Activated CD8-positive, alpha-beta memory T cell treated with anti-CD3 and anti-CD28 coated beads for 4 hours (primary cell): ENCODE measurements around the gene ARSI.
"Not testable (repeated sequence)": the region's sequence is repeated elsewhere in the genome, so short reads cannot be mapped to it uniquely, and the experiment has no call there.

Experiments
- DNase-seq, 2 donors: peaks; one replicate each; pipeline ENCODE4 v3.0.0-alpha.2; 2020; ENCODE audit warnings: low read depth in 2 of 2

The ARSI gene

GRCh38 chr5:150265870-150266383, 36.8 kb downstream of the ARSI start:
- DNase-seq, result no peak

- no peak for DNase-seq
These were observed 37.8 kb downstream of the ARSI start for GRCh38 chr5:150264667-150265603.

GRCh38 chr5:150263801-150264621, 38.7 kb downstream of the ARSI start:
- no peak for DNase-seq

DNA sequence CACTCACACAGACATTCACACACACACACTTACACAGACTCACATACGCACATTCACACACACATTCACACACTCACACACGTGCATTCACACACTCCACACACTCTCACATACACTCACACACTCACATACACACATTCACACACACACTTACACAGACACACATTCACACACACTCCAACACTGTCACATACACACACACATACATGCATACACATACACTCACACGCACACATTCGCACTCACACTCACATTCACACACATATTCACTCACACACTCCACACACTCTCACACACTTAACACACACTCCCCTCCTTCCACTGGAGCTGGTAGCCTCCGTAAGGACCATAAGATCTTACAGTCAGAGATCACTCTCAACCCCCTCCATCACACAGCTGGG, 39.3 kb downstream of the ARSI start:
- DNase-seq, result no peak

DNA sequence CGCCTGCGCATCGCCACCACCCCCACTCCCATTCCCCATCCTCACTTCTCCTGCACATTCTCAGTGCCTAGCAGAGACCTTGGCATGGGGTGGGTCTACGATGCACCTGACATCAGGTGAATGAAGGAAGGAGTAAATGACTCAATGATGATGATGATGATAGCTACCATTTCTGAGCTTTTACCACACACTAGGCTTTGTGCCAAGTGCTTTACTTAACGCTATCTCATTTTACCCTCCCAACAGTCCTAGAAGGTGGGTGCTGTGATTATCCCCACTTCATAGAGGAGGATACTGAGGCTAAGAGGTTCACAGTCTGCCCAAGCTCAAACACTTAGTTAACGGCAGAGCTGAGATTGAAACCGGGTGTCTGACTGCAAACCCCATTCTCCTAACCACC, 40.2 kb downstream of the ARSI start:
- no peak for DNase-seq

DNA sequence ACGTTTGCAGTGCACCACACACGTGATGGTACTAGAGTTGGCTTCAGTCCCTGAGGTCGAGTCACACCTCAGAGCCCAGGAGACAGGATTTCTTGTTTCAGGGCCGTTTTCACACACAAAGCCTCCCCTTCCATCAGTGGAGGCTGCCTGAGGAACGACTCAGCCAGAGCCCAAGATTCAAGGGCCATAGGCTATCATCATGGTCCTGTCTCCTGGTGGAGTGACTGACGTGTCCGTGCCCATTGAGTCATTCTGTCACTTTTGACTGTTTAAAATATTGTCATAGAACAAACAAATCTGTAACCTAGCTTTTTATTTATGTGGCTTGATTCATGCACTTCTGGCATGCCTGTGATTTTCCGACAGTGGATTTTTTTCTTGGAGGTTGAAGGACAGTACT, 41.5 kb downstream of the ARSI start:
- no peak for DNase-seq

DNA sequence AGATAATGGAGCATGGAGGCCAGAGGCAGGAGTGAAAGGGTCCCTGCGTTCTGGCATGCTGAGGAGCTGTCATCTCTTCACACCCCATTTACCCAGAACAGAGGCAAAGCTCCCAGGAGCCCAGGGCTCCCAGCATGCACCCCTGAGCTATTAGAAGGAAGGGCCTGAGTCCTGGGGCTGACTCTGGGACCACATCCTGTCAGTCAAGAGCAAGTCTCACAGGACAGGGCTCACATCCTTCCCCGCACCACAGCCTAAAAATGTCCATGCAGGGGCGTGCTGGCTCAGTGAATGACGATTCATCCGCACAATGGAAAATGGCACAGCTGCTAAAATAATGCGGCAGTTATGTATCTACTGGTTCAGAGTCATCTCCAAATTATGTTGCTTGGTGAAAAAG, 44.6 kb downstream of the ARSI start:
- DNase-seq, result no peak

GRCh38 chr5:150257424-150257823, 45.3 kb downstream of the ARSI start:
- no peak for DNase-seq

- DNase-seq, result no peak
These were observed 46.2 kb downstream of the ARSI start for GRCh38 chr5:150256410-150257064.

GRCh38 chr5:150255659-150256409, 46.9 kb downstream of the ARSI start:
- no peak for DNase-seq

- DNase-seq, result no peak
These were observed 47.9 kb downstream of the ARSI start for GRCh38 chr5:150254774-150255173.

DNA sequence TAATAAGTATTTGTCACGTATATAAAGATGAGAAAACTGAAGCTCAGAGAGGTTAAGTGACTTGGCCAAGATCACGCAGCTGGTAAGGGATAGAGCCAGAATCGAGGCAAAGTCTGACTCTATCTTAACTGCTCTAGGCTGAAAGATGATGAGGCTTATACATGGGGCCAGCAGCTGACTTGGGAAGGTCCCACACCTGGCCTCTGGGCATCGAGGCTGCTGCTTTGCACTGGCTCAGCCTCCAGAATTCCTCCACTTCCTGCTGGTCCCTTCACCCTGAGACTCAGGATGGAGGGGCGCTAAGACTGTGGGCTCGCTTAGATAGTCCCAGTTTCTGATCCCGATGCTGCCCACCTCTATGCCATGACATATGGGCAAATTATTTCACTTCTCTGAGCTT, 48.3 kb downstream of the ARSI start:
- no peak for DNase-seq

DNA sequence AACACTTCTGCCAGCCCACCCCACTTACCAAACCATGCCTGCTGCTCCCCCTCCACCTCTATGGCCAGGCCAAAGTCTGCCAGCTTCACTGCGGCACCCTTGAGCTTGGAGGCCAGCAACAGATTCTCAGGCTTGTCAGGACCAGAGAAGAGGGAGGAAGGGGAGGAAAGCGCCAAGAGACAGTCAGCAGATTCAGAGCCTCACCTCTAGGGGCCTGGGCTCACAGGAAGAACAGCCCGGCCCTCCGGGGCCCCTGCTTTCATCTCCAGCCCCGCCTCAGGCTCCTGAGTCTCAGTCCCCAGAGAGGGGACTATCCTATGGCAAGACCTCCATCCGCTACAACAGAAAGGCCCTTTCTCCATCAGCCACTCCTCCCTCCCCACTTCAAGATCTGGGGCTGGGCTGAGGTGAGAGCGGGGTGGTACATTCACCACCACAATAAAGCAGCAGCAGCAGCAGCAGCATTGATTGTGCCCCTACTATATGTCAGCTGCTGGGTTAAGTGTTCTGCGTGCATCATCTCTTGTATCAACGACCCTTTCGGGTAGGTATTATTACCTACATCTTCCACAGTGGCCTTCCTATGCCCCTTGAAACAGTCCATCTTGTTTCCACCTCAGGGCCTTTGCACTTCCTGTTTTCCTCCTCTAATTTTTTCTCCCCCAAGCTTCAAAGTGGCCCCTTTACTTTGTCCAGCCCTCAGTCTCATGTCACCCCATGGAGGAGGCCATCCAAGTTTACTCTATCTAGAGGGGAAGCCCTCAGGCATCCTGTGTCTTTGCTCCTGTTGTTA, 49.1 kb downstream of the ARSI start:
- DNase-seq, result no peak

DNA sequence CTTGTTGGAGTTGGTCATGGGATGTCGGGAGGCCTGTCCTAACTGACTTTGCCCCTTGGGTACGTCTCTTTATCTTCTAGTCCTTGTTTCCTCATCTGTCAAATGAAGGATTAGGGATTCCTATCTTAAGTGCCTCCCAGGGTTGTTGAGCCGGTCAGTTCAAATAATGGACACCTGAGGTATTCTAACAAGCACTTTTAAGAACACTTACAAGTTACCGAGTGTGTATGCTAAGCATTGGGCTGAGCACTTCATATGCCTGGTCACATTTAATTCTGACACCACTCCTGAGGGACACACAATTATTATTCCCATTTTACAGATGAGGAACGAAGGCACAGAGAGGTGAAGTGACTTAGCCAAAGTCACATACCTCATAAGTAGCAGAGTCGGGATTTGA, 50.2 kb downstream of the ARSI start:
- no peak for DNase-seq

- no peak for DNase-seq
These were observed 51.2 kb downstream of the ARSI start for GRCh38 chr5:150251504-150251903.

- no peak for DNase-seq
These were observed 53.0 kb downstream of the ARSI start for GRCh38 chr5:150249744-150250143.

DNA sequence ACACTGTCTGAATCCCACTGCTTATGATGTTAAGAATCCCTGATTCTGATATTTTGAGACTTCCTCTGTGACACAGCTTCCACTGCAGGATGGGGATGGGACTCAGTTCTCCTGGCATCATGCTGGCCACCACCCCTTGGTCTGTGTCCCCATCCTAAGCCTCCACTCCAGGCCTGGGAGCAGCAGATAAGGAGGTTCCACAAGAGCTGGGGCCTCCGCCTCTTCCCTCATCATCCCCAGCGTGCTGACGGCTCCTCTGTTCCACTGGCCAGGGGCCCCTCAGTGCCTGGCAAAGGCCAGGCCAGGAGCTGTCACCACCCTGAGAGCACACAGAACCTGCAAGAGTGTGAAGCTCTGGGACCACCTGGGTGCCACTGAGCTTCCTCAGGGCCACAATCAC, 53.8 kb downstream of the ARSI start:
- DNase-seq, result no peak

DNA sequence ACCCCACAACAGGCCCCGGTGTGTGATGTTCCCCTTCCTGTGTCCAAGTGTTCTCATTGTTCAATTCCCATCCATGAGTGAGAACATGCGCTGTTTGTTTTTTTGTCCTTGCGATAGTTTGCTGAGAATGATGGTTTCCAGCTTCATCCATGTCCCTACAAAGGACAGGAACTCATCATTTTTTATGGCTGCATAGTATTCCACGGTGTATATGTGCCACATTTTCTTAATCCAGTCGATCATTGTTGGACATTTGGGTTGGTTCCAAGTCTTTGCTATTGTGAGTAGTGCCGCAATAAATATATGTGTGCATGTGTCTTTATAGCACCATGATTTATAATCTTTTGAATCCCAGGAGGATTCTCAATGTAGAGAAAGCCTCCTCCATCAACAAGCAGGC, 54.2 kb downstream of the ARSI start:
- DNase-seq, result not testable (repeated sequence)

- no peak for DNase-seq
These were observed 55.0 kb downstream of the ARSI start for GRCh38 chr5:150247726-150248125.

GRCh38 chr5:150246835-150247234, 55.9 kb downstream of the ARSI start:
- DNase-seq, result no peak

GRCh38 chr5:150246429-150246828, 56.3 kb downstream of the ARSI start:
- no peak for DNase-seq
